Activated T-cell treated with anti-CD3 and anti-CD28 coated beads for 48 hours (primary cell): ENCODE measurements around the gene BCCIP.

ENCODE experiments used
- DNase-seq: peaks from one replicate; pipeline ENCODE4 v3.0.0-alpha.2; 2020; ENCODE audit warnings: low read depth

The BCCIP gene

GRCh38 chr10:125797994-125798662, 25.2 kb upstream of the BCCIP start:
- DNase-seq: no peak

GRCh38 chr10:125799451-125800182, 23.7 kb upstream of the BCCIP start:
- no peak for DNase-seq

GRCh38 chr10:125801574-125801973, 21.8 kb upstream of the BCCIP start:
- DNase-seq: no peak

GRCh38 chr10:125802131-125802530, 21.2 kb upstream of the BCCIP start:
- no peak for DNase-seq

GRCh38 chr10:125802739-125803138, 20.6 kb upstream of the BCCIP start:
- DNase-seq: no peak

- DNase-seq: no peak
These were observed 15.3 kb upstream of the BCCIP start for GRCh38 chr10:125808047-125808446.

- DNase-seq: no peak
These were observed 12.1 kb upstream of the BCCIP start for GRCh38 chr10:125811251-125811650.

- DNase-seq: no peak
These were observed 11.1 kb upstream of the BCCIP start for GRCh38 chr10:125812128-125812750.

- no peak for DNase-seq
These were observed 7.6 kb upstream of the BCCIP start for GRCh38 chr10:125815764-125816163.

GRCh38 chr10:125816548-125816947, 6.8 kb upstream of the BCCIP start:
- DNase-seq: no peak

- no peak for DNase-seq
These were observed 5.9 kb upstream of the BCCIP start for GRCh38 chr10:125817337-125817946.

- DNase-seq: no peak
These were observed 2.6 kb upstream of the BCCIP start for GRCh38 chr10:125820701-125821100.

GRCh38 chr10:125823663-125824251, 411 bp downstream of the BCCIP start:
- no peak for DNase-seq

- DNase-seq: no peak
These were observed 1.4 kb downstream of the BCCIP start for GRCh38 chr10:125824736-125825135.

- DNase-seq: no peak
These were observed 3.8 kb downstream of the BCCIP start for GRCh38 chr10:125827133-125827532.

- DNase-seq: no peak
These were observed 5.0 kb downstream of the BCCIP start for GRCh38 chr10:125828311-125828710.

- no peak for DNase-seq
These were observed 13.4 kb downstream of the BCCIP start for GRCh38 chr10:125836746-125837145.

- no peak for DNase-seq
These were observed 15.6 kb downstream of the BCCIP start for GRCh38 chr10:125838802-125839575.

GRCh38 chr10:125840406-125840805, 17.1 kb downstream of the BCCIP start:
- DNase-seq: no peak

- DNase-seq: no peak
These were observed 17.6 kb downstream of the BCCIP start for GRCh38 chr10:125840955-125841354.

GRCh38 chr10:125843603-125844329, 20.4 kb downstream of the BCCIP start:
- DNase-seq: no peak
